WI38 (cell line): Measurements from ENCODE around the gene VPS45.
A peak's percentile ranks its signal among the peaks of the same experiment; 100 is the strongest.

Experiments used
- H3K4me3 ChIP-seq: 2 replicates; pipeline ENCODE4 v1.5.1; 2011; ENCODE audit warnings: low read depth, mild to moderate bottlenecking, control low read depth, low read length
- TF ChIP-seq, protein P1 (sequence below): IDR thresholded peaks from 2 replicates; pipeline ENCODE4 v1.5.1; 2012; ENCODE audit warnings: low read depth, mild to moderate bottlenecking, control low read depth, low read length

Gene VPS45

DNA sequence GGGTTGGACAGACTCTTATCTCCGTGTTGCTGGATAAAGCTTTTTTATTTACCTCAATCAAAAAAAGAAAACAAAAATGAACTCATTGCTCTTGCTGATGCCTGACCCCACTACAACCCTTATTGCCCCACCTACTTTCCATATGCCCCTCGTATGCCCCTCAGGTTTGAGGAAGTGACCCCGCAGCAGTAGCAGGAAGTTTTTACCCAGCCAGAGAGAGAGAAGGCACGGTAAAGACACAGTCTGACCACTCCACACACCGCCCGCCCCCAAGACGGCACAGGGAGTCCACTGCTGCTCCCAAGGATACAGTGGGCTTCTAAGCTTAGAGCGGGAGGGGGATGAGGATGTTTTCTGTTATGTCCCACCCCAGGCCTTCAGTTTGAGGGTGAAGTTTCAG lies 92.0 kb downstream of the VPS45 start:
- TF ChIP-seq, protein P1, sequence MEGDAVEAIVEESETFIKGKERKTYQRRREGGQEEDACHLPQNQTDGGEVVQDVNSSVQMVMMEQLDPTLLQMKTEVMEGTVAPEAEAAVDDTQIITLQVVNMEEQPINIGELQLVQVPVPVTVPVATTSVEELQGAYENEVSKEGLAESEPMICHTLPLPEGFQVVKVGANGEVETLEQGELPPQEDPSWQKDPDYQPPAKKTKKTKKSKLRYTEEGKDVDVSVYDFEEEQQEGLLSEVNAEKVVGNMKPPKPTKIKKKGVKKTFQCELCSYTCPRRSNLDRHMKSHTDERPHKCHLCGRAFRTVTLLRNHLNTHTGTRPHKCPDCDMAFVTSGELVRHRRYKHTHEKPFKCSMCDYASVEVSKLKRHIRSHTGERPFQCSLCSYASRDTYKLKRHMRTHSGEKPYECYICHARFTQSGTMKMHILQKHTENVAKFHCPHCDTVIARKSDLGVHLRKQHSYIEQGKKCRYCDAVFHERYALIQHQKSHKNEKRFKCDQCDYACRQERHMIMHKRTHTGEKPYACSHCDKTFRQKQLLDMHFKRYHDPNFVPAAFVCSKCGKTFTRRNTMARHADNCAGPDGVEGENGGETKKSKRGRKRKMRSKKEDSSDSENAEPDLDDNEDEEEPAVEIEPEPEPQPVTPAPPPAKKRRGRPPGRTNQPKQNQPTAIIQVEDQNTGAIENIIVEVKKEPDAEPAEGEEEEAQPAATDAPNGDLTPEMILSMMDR: no peak
- H3K4me3 ChIP-seq: no peak overlapping the region

GRCh38 chr1:150160964-150161621 lies 93.5 kb downstream of the VPS45 start:
- no peak overlapping the region for H3K4me3 ChIP-seq
- TF ChIP-seq, protein P1: no peak

- no peak overlapping the region for H3K4me3 ChIP-seq
- TF ChIP-seq, protein P1: no peak
Measured at GRCh38 chr1:150161747-150162581, 94.4 kb downstream of the VPS45 start.

DNA sequence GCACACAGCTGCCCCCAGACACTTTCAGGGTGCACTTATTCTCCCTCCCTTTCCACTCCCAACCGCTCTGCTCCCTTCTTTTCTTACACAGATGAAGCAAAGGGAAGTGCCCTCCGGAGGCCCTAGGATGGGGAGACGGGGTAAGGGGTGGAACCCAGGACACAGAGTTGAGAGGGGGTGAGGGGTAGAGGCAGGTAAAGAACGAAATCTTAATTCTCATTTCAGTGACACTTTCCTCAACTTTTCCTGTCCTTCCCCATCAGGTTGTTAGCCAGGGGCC lies 94.9 kb downstream of the VPS45 start:
- TF ChIP-seq, protein P1: no peak
- H3K4me3 ChIP-seq: peak overlapping the region; percentile 20; the same call in 1 of the 2 replicates

- peak overlapping the region; percentile 20; the same call in 1 of the 2 replicates for H3K4me3 ChIP-seq
- TF ChIP-seq, protein P1: 0 out of 2 replicates have a peak, but pooled peaks have one; percentile 15
Measured at GRCh38 chr1:150162862-150163706, 95.5 kb downstream of the VPS45 start.

- no peak overlapping the region for H3K4me3 ChIP-seq
- TF ChIP-seq, protein P1: no peak
Measured at GRCh38 chr1:150164224-150164623, 96.6 kb downstream of the VPS45 start.
